Sigmoid colon (tissue), 4 donors: ENCODE data around the gene ANO3.

Experiments used
- POLR2A ChIP-seq, 2 donors: fragments of 450-650 bp; IDR thresholded peaks; one replicate each; pipeline ENCODE4 v1.6.1; 2016; ENCODE audit warnings: antibody characterized with exemption in 2 of 2, mild to moderate bottlenecking in 2 of 2, moderate library complexity in 2 of 2
- POLR2AphosphoS5 ChIP-seq, 4 donors: sonication (generic); formaldehyde crosslinking; IDR thresholded peaks; one replicate each; pipeline ENCODE4 v1.6.1; 2017; ENCODE audit warnings: antibody characterized with exemption in 4 of 4

DNA sequence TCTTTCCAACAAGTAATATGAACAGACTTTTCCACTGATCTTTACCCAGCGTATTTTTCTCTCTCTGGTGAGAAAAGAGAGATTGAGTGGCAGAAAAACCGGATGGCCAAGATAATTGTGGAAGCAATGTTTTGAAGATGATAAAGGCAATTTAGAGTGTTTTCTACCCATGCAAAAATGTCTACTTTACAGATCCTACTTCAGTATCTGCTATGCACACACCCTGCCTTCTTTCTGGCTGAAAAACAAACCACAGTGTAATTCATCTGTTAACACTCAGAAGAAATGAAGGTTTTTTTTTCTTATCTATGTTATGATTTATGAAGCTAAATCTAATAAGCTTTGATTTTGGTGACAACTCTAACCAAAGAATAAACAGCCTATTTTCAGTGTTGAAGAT is 333.1 kb downstream of the ANO3 start:
- TF ChIP-seq POLR2A (IDR thresholded peaks at IDR 0.05) (no peak), POLR2AphosphoS5 (IDR thresholded peaks at IDR 0.05) (no peak)
